GM20431 (cell line): ENCODE measurements around the gene WDR48.

Source experiments
- in situ Hi-C: fragments of 300-500 bp; cut with MseI, MboI; formaldehyde crosslinking; loops from one replicate; pipeline ENCODE4 v1.15.0; 2020; ENCODE audit warnings: low sequenced_read_pairs; ENCODE audit not compliant: unreplicated experiment

WDR48 gene

DNA sequence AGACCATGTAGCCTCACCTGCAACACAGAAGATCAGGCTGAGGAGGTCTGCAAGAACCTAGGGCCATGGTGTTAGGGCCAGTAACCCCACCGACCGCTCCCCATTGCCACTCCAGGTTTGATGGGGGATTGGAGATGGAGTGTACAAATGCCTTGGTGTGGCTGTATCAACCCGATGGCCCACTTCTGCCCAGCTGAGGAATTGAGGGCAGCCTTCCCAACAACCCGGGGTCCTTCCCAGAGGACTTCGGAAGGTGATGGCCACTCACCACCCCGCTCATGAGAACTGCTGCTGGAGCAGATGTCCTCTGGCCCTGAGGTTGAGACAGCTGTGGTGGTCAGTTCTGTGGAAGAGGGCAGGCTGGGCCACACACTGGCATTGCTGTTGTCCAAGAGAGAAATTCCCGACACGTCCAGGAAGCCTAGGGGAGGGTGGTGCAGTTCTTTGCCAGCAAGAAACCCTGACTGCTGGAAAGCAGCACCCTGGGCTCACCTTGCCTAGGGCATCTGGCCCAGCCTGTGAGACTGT lies 46.7 kb downstream of the WDR48 start:
- in situ Hi-C loops = loop anchor here (25.0 kb wide), 1 partner anchor 189 kb away; the partner anchor contains the start of gene CX3CR1

DNA sequence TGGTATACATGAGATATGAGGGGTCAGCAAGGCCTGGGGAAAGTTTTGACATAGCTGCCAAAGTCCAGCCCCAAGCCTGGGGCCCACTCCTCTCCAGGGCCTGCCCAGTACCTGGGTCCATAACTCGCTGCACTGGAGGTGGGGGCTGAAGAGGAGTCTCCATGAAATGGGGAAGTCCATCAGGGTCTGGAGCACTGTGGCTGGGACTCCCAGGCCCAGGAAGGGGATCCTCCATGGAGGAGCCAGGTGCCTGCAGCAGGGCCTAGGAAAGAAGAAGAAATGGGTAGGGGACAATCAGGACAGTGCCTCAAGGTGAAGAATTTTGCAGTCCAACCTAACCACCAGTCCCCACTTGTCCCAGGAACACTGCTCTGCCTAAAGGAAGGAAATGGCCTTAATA lies 47.4 kb downstream of the WDR48 start:
- in situ Hi-C loops = loop anchor here (25.0 kb wide), 1 partner anchor 188 kb away; the partner anchor contains the start of gene CX3CR1

DNA sequence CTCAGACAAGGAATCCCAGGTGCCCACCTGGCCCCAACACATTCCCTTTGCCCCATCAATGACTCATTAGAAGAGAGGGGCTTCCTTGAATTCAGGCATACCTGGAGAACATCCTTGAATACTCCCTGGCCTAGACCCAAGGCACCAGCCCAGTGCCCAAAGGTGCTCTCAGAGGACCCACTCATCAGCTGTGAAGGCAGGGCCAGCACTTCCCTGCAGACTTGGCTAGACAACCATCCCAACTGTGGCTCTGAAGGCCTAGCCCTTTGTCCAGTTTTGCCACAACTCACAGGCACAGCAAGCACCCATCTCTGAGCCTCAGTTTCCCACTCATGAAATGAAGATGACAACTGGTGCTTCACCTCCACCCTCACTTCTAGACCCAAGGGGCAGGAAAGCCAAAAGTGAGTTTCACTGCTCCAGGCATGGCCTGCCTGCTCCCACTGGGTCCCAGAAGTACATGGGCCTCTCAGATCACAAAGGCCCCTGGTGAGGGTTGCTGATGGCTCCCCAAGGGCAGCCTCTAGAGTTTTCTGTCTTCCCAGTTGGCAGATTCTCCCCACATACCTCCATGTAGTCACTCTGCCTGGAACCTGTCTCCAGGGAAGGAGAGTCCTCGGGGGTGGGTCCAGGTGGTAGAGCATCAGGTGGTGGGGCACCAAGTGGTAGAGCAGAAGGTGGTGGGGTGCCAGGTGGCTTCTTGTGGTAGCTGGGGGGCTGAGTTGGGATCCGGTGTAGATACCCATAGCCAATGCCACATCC lies 48.1 kb downstream of the WDR48 start:
- in situ Hi-C loops = loop anchor here (25.0 kb wide), 1 partner anchor 187 kb away; the partner anchor contains the start of gene CX3CR1

GRCh38 chr3:39100500-39100886 lies 48.7 kb downstream of the WDR48 start:
- in situ Hi-C loops = no loop called here

DNA sequence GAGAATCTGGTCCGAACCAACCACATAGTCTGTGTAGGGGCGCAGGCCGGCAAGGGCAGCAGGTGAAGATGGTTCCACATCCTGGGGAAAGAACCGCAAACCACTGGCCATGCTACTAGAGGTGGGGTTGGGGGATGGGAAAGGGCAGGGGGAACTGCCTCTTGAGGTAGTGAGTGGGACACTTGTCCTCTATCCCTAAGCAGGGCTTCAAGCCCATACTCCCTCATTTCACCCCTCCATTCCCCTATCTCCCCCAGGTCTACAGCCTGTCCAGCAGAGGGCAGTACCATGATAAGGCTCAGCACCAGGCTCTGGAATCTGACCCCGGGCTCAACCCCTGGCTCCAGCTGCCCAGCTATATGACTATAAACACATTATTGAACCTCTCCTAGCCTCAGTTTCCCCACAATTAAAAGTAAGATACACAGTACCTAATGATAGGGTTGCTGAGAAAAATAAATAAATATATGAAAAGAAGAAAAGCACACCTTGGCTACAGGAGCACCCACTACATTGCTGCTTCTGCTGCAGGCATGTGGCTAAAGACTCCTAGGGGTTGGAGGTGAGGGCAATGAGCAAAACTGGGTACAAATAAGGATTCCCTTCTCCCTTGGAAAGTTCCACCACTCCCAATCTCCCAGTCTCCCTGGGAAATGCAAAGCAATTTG lies 49.3 kb downstream of the WDR48 start:
- in situ Hi-C loops = no loop called here

DNA sequence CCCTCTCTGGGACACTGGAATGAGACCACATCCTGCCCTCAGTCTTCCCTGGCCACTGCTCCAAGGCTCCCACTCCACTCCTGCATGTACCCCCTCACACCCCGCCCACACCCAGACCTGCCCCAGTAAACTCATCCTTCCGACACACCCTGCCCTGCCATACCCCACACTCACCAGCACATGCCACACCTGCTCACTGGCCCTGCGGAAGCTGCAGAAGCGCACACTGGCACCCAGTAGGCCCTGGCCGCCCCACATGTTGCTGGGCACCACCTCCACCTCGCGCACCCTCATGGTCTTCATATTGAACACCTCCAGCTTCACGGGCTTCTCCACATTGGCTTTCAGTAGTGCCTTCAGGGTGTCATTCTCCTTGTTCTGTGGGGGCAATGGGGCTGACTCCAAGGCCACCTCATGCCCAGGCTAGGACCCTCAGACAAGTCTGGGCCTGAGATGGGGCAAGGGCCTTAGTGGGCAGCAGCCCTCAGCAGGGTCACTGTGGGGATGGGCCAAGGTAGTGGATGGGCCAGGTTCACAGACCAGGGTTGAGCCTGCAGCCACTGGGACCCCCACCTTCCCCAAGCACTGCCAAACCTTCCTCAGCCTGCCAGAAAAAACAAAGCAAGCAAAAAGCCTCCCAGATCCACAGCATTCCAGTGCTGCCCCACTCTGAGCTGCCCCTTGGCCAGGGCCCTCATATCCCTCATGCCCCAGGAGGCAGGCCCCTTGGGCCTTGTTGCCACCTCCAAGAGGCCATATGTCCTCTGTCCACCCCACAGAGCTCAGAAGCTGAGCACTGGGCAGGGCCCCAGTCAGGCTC lies 50.9 kb downstream of the WDR48 start:
- in situ Hi-C loops = no loop called here

- in situ Hi-C loops = no loop called here
Measured at GRCh38 chr3:39103324-39103693, 51.5 kb downstream of the WDR48 start.

- in situ Hi-C loops = no loop called here
Measured at GRCh38 chr3:39103791-39104552, 52.2 kb downstream of the WDR48 start.

- in situ Hi-C loops = no loop called here
Measured at GRCh38 chr3:39104961-39105686, 53.3 kb downstream of the WDR48 start.

GRCh38 chr3:39105687-39106063 lies 53.9 kb downstream of the WDR48 start:
- in situ Hi-C loops = no loop called here

DNA sequence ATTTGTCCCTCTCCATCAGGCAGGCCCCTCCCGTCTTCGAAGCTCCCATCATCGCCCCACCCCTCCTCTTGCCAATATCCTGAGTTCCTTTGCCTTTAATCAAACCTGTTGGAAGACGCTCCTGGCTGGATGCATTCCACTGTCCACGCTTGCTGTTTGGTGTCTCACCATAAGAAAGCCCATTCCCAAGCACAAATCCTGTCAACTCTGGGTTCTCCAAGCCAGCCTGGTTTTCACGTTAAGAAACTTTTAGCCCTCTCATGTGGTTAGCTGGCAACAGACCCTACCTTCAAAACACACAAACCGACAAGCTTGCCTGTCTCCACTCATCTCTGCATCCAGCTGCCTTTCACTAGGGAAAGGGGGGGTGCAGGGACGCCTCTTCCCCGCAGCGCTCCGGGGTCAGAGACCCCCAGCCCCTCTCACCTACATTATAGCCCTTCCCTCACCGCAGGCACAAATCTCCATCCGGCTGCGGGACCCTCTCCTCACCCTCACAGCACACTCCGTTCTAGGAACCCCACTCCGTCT lies 54.5 kb downstream of the WDR48 start:
- in situ Hi-C loops = no loop called here

DNA sequence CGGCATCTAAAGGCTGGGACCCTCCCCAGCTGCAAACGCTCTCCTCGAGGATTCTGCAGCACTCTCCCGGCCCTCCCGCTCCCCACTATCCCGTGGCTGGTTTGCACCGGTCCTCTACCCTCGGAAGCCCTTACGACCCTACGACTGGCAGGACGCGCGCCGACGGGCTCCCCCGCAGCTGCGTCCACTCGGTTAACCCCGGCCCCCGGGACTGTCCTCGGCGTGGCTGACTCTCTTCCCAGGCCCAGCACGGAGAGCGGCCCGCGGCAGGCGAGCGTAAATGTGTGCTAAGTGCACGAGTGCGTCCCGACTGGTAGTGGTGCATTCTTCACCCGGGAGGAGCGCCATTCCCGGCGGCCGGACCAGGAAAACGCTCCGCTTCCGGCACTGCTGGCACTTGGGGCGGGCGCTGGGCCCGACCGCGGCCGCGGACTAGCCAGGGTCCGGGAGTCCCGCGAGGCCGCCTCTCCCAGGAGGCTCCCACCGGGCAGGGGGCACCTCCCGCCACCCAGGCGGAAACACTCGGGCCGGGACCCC lies 55.1 kb downstream of the WDR48 start:
- in situ Hi-C loops = no loop called here

DNA sequence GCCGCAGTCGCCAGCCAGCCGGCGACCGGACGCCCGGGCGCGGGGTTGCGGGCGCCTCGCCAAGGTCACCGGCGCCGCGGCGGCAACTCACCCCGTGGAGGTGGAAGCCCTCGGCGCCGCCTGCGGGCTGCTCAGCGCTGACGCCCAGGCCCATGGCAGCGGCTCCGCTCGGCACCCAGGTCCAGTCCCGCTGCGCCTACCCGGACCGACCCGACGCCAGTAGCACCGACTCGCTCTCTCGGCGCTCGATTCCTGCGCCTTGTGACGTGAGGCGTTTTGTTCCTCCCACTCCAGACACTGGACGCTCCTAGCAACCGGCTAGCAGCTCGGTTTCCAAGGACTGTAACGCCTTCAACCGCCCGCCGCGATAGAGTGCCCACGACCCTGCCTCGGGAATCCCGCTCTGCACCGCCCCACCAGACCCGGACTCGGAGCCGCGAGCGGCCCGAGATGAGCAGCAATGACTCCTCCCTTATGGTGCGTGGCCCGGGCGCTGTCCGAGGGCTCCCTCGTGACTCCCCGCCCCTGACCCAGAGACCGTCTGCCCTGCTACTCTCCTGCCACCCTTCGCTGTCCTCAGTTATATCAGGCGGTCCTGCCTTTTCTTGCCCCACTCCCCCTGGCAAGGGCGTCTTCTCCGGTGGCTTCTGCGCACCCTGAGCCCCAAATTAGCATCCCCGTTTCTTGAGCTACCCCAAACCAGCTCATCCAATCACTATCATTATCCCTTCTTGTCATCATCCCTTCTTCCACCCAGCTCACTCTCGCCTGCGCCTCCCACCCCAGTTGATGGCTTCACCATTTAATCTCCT lies 55.8 kb downstream of the WDR48 start, which contains the start of the genes GORASP1 and TTC21A:
TSS of gene GORASP1 (minus strand) at position 240 of the 812 bp plus-strand sequence. CDS start at position 154, 86 bp downstream.
TSS of gene TTC21A (plus strand) at position 293 of the 812 bp plus-strand sequence. CDS start at position 451, 158 bp downstream.
- in situ Hi-C loops = no loop called here

DNA sequence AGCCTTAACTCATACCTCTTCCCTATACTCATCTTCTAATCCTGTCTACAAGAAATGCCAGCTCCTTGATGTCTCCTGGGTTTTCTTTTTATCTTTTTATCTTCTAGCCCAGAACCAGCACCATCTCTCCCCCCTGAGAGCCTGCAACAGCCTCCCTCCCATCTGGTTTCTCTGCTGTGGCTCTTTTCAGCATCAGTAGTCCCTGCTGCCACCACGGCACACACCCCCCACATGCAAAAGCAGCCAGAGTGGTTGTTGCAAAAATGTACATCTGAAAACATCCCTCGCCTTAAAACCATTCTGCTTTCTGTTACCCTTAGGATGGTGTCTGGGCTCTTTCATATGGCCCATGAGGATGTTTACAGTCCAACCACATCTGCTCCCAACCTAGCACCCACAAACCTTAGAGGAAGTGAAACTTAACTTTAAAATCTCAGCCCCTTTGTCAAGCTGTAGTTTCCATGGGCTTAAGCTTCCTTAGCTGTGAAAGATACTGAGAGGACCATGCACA lies 56.4 kb downstream of the WDR48 start:
- in situ Hi-C loops = no loop called here

DNA sequence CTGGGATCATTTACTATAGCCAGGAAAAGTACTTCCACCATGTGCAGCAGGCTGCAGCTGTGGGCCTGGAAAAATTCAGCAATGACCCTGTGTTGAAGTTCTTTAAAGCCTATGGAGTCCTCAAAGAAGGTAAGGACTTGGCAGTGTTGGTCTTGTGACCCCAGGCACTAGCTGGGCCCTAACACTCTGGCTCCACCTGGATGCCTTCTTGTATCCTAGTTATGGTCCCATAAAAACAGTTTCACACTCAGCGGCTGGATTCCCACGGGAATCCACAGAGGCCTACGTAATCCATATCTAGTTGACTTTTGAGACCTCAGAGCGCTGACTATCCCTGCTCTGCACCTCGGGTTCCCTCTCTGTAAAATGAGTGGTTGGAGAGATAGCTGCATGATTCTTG lies 57.3 kb downstream of the WDR48 start:
- in situ Hi-C loops = no loop called here

DNA sequence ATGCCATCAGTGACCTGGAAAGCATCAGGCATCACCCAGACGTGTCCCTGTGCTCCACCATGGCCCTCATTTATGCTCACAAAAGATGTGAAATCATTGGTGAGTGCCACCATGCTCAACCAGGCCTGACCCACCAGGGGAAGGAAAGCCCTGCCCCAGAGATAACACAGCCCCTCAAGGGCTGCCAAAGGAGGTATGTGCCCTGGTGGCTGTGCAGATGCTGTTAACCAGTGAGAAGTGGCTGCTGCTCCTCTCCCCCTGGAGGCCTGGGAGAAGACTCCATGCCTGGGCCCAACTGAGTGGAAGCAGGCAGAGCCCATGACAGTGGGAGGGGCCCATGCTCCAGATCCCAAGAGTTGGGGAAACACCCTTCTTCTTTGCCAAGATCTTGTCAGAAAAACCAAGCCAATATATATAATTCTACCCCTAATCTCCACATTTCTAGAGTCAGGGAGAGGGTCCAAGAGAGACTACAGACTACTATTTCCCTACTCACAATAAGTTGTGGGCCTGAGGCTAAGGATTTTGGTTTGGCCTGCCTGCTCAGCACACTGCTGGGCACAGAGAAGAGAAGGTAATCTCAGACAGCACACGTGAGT lies 58.3 kb downstream of the WDR48 start:
- in situ Hi-C loops = no loop called here

- in situ Hi-C loops = no loop called here
Measured at GRCh38 chr3:39112113-39112512, 60.3 kb downstream of the WDR48 start.
